ENCODE results near the gene CD8B. TPM values are rescaled to one million over a fixed set of nuclear protein-coding genes. Genes with fewer than 3 reads are reported as not detected.

The CD8B gene
- total and polyA plus RNA-seq, 2 of the 8 experiments (the other 6 are each of a cell fraction or from before 2014, with no cell fraction given): 0.35 to 0.63 TPM

GRCh38 chr2:86831537-86831936 is 30.1 kb downstream of the CD8B start (continued):
- TF ChIP-seq EGR1 (IDR thresholded peaks at IDR 0.05; ENCODE audit: borderline replicate concordance, low read depth, low read length): no peak
- no peak for TF ChIP-seq CHD1 (IDR thresholded peaks at IDR 0.05; ENCODE audit: low read depth, low read length)
- no peak for TF ChIP-seq TBP (IDR thresholded peaks at IDR 0.05; ENCODE audit: low read depth, low read length)
- no peak for TF ChIP-seq TAF7 (optimal IDR thresholded peaks at IDR 0.05; ENCODE audit: borderline replicate concordance, low read depth, low read length)
- no peak for TF ChIP-seq JUN (IDR thresholded peaks at IDR 0.05; ENCODE audit: low read depth, low read length)
- no peak for TF ChIP-seq CBX8 (IDR thresholded peaks at IDR 0.05; ENCODE audit: borderline replicate concordance, low read depth, low read length)
- TF ChIP-seq RBBP5 (IDR thresholded peaks at IDR 0.05; ENCODE audit: borderline replicate concordance, low read depth, low read length): no peak
- TF ChIP-seq YY1 (IDR thresholded peaks at IDR 0.05; ENCODE audit: low read depth, low read length): no peak

Measured in H1 (cell line).